Ovary (tissue), 3 donors: ENCODE results near the gene TRIM26.

Source experiments
- POLR2A ChIP-seq: fragments of 450-650 bp; IDR thresholded peaks from one replicate; pipeline ENCODE4 v1.6.1; 2017; ENCODE audit warnings: antibody characterized with exemption, mild to moderate bottlenecking, moderate library complexity
- TF ChIP-seq, protein P1 (sequence below), 3 donors: fragments of 450-650 bp in 2 of 3; fragments of 200-600 bp in 1 of 3; IDR thresholded peaks; one replicate each; pipeline versions ENCODE4 v1.5.1 to v1.8.0; 2016 to 2022; ENCODE audit warnings: antibody characterized with exemption in 3 of 3, mild to moderate bottlenecking in 1 of 3
- donor health status: DM: no; HTN: no; CAD: no.

DNA sequence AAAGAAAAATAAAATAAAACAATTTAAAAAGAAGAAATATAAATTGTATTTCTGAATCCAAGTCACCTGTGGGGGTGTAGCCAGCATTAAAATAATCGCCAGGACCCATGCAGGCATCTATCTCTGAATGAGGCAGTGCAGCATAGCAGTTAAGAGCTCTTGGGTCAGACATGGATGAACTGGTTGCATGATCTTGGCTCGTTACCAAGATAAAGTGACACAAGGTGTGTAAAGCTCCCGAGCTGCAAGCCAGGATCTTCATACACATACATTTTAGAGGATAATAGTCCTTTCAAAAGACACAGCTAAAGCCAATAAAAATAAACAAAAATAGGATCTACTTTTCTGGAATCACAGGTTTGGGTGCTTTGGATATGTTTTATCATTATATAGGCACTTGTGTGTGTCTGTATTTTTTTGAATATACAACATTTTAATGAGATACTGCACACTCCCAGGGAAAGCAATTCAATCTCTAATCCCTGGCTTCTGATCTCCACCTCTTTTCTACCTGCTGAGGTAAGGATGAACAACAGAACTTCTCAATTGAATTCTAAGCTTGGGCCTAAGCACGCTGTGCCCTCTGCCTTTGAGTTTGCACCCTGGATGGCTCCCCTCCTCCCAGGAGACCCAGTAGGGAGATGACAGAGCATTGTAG, 61.1 kb downstream of the TRIM26 start:
- TF ChIP-seq, protein P1, sequence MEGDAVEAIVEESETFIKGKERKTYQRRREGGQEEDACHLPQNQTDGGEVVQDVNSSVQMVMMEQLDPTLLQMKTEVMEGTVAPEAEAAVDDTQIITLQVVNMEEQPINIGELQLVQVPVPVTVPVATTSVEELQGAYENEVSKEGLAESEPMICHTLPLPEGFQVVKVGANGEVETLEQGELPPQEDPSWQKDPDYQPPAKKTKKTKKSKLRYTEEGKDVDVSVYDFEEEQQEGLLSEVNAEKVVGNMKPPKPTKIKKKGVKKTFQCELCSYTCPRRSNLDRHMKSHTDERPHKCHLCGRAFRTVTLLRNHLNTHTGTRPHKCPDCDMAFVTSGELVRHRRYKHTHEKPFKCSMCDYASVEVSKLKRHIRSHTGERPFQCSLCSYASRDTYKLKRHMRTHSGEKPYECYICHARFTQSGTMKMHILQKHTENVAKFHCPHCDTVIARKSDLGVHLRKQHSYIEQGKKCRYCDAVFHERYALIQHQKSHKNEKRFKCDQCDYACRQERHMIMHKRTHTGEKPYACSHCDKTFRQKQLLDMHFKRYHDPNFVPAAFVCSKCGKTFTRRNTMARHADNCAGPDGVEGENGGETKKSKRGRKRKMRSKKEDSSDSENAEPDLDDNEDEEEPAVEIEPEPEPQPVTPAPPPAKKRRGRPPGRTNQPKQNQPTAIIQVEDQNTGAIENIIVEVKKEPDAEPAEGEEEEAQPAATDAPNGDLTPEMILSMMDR (IDR thresholded peaks at IDR 0.05), result no peak
- no peak for TF ChIP-seq POLR2A
